SK-N-SH (cell line): ENCODE results near the gene SNN. TPM values are rescaled to one million over a fixed set of nuclear protein-coding genes. Genes with fewer than 3 reads are reported as not detected.

ENCODE experiments used
- CTCF ChIA-PET: fragments of 300-600, 350-600 bp; formaldehyde crosslinking; extraction: SDS; loops from one replicate; lab custom pipeline; 2021; lab: Yijun Ruan, JAX
- POLR2A ChIA-PET: fragments of 350-600 bp; sonication (Branson Sonifier 250); formaldehyde crosslinking; extraction: SDS; loops from one replicate; lab custom pipeline; 2020; ENCODE audit warnings: antibody characterized with exemption, inconsistent platforms; lab: Yijun Ruan, JAX
- DNase-seq: peaks from one replicate; pipeline ENCODE4 v3.0.0; 2012
- H2AFZ ChIP-seq: fragments of 200-600 bp; sonication (generic); 2 replicates; pipeline ENCODE4 v1.8.1; 2016; ENCODE audit warnings: antibody characterized with exemption, mild to moderate bottlenecking, low read depth
- H3F3A ChIP-seq: fragments of 200-600 bp; sonication (generic); replicated peaks from 2 replicates; pipeline ENCODE3; 2016; ENCODE audit warnings: antibody characterized with exemption, mild to moderate bottlenecking; ENCODE audit not compliant: insufficient read depth
- H3K27ac ChIP-seq, 2 experiments: fragments of 200-500 bp in 1 of 2; fragments of 200-600 bp in 1 of 2; sonication (Bioruptor generic) in 1 of 2; sonication (generic), shearing (Covaris generic) in 1 of 2; 2 replicates each; pipeline versions ENCODE4 v1.5.1 to v1.6.1; 2014 to 2016; ENCODE audit warnings: low read depth in 2 of 2, inconsistent platforms in 1 of 2, low read length in 1 of 2, mild to moderate bottlenecking in 1 of 2, mixed read lengths in 1 of 2
- H3K27me3 ChIP-seq: fragments of 200-600 bp; sonication (generic), shearing (Covaris generic); 2 replicates; pipeline ENCODE4 v1.6.1; 2016; ENCODE audit warnings: mixed run types; ENCODE audit not compliant: insufficient read depth
- H3K36me3 ChIP-seq, 2 experiments: fragments of 200-500 bp in 1 of 2; fragments of 200-600 bp in 1 of 2; sonication (Bioruptor generic) in 1 of 2; sonication (generic) in 1 of 2; replicated peaks in 1 of 2; 2 replicates each; pipeline versions ENCODE3 to v1.5.1; 2014 to 2016; ENCODE audit warnings: low read length in 1 of 2, mild to moderate bottlenecking in 1 of 2; ENCODE audit not compliant: insufficient read depth in 2 of 2, control insufficient read depth in 1 of 2
- H3K4me1 ChIP-seq, 2 experiments: fragments of 200-500 bp in 1 of 2; fragments of 200-600 bp in 1 of 2; sonication (Bioruptor generic) in 1 of 2; sonication (generic), shearing (Covaris generic) in 1 of 2; 2 replicates each; pipeline versions ENCODE4 v1.5.1 to v1.6.1; 2014 to 2016; ENCODE audit warnings: low read depth in 1 of 2, low read length in 1 of 2, mixed run types in 1 of 2; ENCODE audit not compliant: insufficient read depth in 2 of 2, control insufficient read depth in 1 of 2
- H3K4me2 ChIP-seq: fragments of 200-600 bp; sonication (generic), shearing (Covaris generic); 2 replicates; pipeline ENCODE4 v1.6.1; 2017; ENCODE audit warnings: mixed run types
- H3K4me3 ChIP-seq, 2 experiments: fragments of 200-500 bp in 1 of 2; fragments of 200-600 bp in 1 of 2; sonication (Bioruptor generic) in 1 of 2; sonication (generic), shearing (Covaris generic) in 1 of 2; 2 replicates each; pipeline versions ENCODE4 v1.5.1 to v1.8.1; 2014 to 2016; ENCODE audit warnings: low read depth in 2 of 2, inconsistent platforms in 1 of 2, low read length in 1 of 2, mild to moderate bottlenecking in 1 of 2, mixed read lengths in 1 of 2, moderate library complexity in 1 of 2
- H3K79me2 ChIP-seq: fragments of 200-600 bp; sonication (generic); 2 replicates; pipeline ENCODE4 v1.8.1; 2017; ENCODE audit warnings: mild to moderate bottlenecking; ENCODE audit not compliant: insufficient read depth
- H3K9ac ChIP-seq: fragments of 200-600 bp; sonication (generic); 2 replicates; pipeline ENCODE4 v1.6.1; 2017; ENCODE audit warnings: mixed run types
- H3K9me2 ChIP-seq: fragments of 200-600 bp; sonication (generic); 2 replicates; pipeline ENCODE4 v1.6.1; 2017; ENCODE audit warnings: mixed run types
- H3K9me3 ChIP-seq: fragments of 200-600 bp; sonication (generic); 2 replicates; pipeline ENCODE4 v1.6.1; 2017; ENCODE audit warnings: mixed run types, mild to moderate bottlenecking, moderate library complexity
- H4K20me1 ChIP-seq: fragments of 200-600 bp; sonication (generic); 2 replicates; pipeline ENCODE4 v1.6.1; 2017; ENCODE audit warnings: mild to moderate bottlenecking, mixed run types; ENCODE audit not compliant: insufficient read depth
- ELF1 ChIP-seq: IDR thresholded peaks from 2 replicates; pipeline ENCODE4 v1.4.0; 2012
- EP300 ChIP-seq, 2 experiments: IDR thresholded peaks; 2 replicates each; pipeline versions ENCODE4 v1.4.0 to v1.6.1; 2012; ENCODE audit warnings: borderline replicate concordance in 1 of 2, low read depth in 1 of 2, low read length in 1 of 2
- FOXJ3 ChIP-seq: sonication (generic); formaldehyde crosslinking; IDR thresholded peaks from 2 replicates; pipeline ENCODE4 v1.5.1; 2020; ENCODE audit warnings: mild to moderate bottlenecking, missing genetic modification reagents
- FOXM1 ChIP-seq: IDR thresholded peaks from 2 replicates; pipeline ENCODE4 v1.4.0; 2012; ENCODE audit warnings: low read depth, mild to moderate bottlenecking
- MAX ChIP-seq: IDR thresholded peaks from 2 replicates; pipeline ENCODE4 v1.4.0; 2012; ENCODE audit warnings: low read depth
- MEF2A ChIP-seq: IDR thresholded peaks from 2 replicates; pipeline ENCODE4 v1.4.0; 2012; ENCODE audit warnings: low read depth, borderline replicate concordance
- NFIC ChIP-seq: IDR thresholded peaks from 2 replicates; pipeline ENCODE4 v1.4.0; 2012; ENCODE audit warnings: borderline replicate concordance
- NRF1 ChIP-seq: IDR thresholded peaks from 2 replicates; pipeline ENCODE4 v1.6.1; 2012; ENCODE audit warnings: low read depth, mild to moderate bottlenecking, low read length
- POLR2AphosphoS5 ChIP-seq: IDR thresholded peaks from 2 replicates; pipeline ENCODE4 v1.6.1; 2012; ENCODE audit warnings: low read depth, low read length
- RAD21 ChIP-seq: IDR thresholded peaks from 2 replicates; pipeline ENCODE4 v1.6.1; 2012; ENCODE audit warnings: mild to moderate bottlenecking, low read length
- SMC3 ChIP-seq: IDR thresholded peaks from 2 replicates; pipeline ENCODE4 v1.6.1; 2012; ENCODE audit warnings: low read depth, low read length, improper control_type of control experiment
- TCF12 ChIP-seq: IDR thresholded peaks from 2 replicates; pipeline ENCODE4 v1.4.0; 2012
- TEAD4 ChIP-seq: IDR thresholded peaks from 2 replicates; pipeline ENCODE4 v1.4.0; 2012; ENCODE audit warnings: mild to moderate bottlenecking, borderline replicate concordance; ENCODE audit not compliant: insufficient read depth
- YY1 ChIP-seq: IDR thresholded peaks from 2 replicates; pipeline ENCODE4 v1.4.0; 2012; ENCODE audit warnings: low read depth, mild to moderate bottlenecking
- WGBS: methylation state at CpG from one replicate; pipeline ENCODE4 v1.1.6; 2017; ENCODE audit warnings: low lambda C conversion rate; 5-methylcytosine and 5-hydroxymethylcytosine counted together
- polyA plus RNA-seq, 3 experiments: library from polyadenylated mRNA; depleted of rRNA; stranded (reverse); fragments of >200 nt; gene quantifications; 2 replicates each; pipeline ENCODE4 v1.2.3, GENCODE V29; 2012
- TF ChIP-seq, protein P1 (sequence below): fragments of 150-350 bp; IDR thresholded peaks from 2 replicates; pipeline ENCODE4 v1.6.1; 2017; ENCODE audit warnings: antibody characterized with exemption, low read length, low read depth, borderline replicate concordance

SNN gene
- polyA plus RNA-seq, 1 of the 3 experiments (the other 2 are of a cell fraction), result 15.4 TPM

- peaks cover 3% of the 10 kb centered on the region for H3F3A ChIP-seq
- H2AFZ ChIP-seq, result no peak overlapping the region
- no peaks in the 10 kb centered on the region for H4K20me1 ChIP-seq
- no peaks in the 10 kb centered on the region for H3K9me2 ChIP-seq
- no peak for DNase-seq
- no peak overlapping the region for H3K9ac ChIP-seq
- H3K36me3 ChIP-seq, result peaks cover 43 to 58% of the 10 kb centered on the region in 2 experiments
- H3K4me2 ChIP-seq, result no peak overlapping the region
- TF ChIP-seq ELF1, result no peak
- TF ChIP-seq TCF12, result no peak
- no peak for TF ChIP-seq FOXM1
- TF ChIP-seq EP300 (IDR thresholded peaks at IDR 0.05; ENCODE audit: borderline replicate concordance in 1 of 2, low read depth in 1 of 2, low read length in 1 of 2), result no peak
- TF ChIP-seq POLR2AphosphoS5, result no peak
- TF ChIP-seq SMC3, result no peak
- TF ChIP-seq YY1, result no peak
- TF ChIP-seq, protein P1, sequence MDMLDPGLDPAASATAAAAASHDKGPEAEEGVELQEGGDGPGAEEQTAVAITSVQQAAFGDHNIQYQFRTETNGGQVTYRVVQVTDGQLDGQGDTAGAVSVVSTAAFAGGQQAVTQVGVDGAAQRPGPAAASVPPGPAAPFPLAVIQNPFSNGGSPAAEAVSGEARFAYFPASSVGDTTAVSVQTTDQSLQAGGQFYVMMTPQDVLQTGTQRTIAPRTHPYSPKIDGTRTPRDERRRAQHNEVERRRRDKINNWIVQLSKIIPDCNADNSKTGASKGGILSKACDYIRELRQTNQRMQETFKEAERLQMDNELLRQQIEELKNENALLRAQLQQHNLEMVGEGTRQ, result no peak
- no peak for TF ChIP-seq TEAD4
- TF ChIP-seq NRF1, result no peak
- no peak for TF ChIP-seq MEF2A
- TF ChIP-seq MAX, result no peak
- TF ChIP-seq FOXJ3 (CRISPR knock-in tag), result no peak
- no peak for TF ChIP-seq RAD21
- peaks cover 6 to 14% of the 10 kb centered on the region in 2 experiments; a peak in 2 of 4 replicates for H3K4me1 ChIP-seq
- no peak overlapping the region for H3K27ac ChIP-seq
- H3K27me3 ChIP-seq, result no peaks in the 10 kb centered on the region
- 82% methylated on average over 5 of the region's 5 CpGs for WGBS
- ChIA-PET CTCF (interaction anchor here (0.6 to 2.5 kb wide), 5 partner anchors 13 to 295 kb away, joined by 3 to 8 read pairs (median 4); no protein-coding TSS in a partner anchor), POLR2A (interaction anchor here (0.5 kb wide), 1 partner anchor 320 kb away, joined by 3 read pairs; no protein-coding TSS in a partner anchor)
- H3K9me3 ChIP-seq, result no peaks in the 10 kb centered on the region
- H3K79me2 ChIP-seq, result peaks cover 21% of the 10 kb centered on the region; the same call in 1 of the 2 replicates
- H3K4me3 ChIP-seq, result no peak overlapping the region
These were observed 23.0 kb downstream of the SNN start for GRCh38 chr16:11691235-11691634.

DNA sequence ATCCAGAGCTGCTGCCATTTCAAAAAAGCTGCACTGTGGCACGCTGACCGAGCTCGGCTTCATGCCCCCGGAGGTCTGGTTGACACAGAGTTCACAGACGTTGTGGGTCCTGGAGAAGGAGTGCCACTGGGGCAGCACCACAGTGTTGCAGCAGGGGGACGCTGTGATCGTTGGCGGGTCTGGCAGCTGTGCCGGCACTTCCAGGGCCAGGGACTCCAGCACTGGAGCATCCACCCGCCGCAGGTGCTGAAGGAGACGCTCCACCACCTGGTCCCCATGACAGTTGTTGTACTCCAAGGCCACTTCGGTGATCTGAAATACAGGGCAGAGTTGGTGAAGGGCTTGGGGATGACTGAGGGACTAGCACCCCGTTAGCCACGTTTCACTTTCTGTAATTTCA is 23.5 kb downstream of the SNN start:
- Histone ChIP-seq H2AFZ (no peak overlapping the region), H3F3A (peaks cover 2% of the 10 kb centered on the region)
- POLR2A ChIA-PET, result interaction anchor here (0.5 kb wide), 1 partner anchor 321 kb away, joined by 3 read pairs; no protein-coding TSS in a partner anchor
- CTCF ChIA-PET, result interaction anchor here (1.4 to 2.5 kb wide), 3 partner anchors 14 to 295 kb away, joined by 4 to 8 read pairs (median 6); no protein-coding TSS in a partner anchor
- TF ChIP-seq NFIC (no peak), SMC3 (no peak)
- TF ChIP-seq, all 33 proteins: peak for 0
- Histone ChIP-seq H3K4me2 (no peak overlapping the region), H3K9ac (no peak overlapping the region), H3K9me3 (no peaks in the 10 kb centered on the region), H3K4me3 (no peak overlapping the region), H3K27me3 (no peaks in the 10 kb centered on the region), H3K27ac (no peak overlapping the region), H4K20me1 (no peaks in the 10 kb centered on the region), H3K4me1 (peaks cover 6 to 14% of the 10 kb centered on the region in 2 experiments; a peak in 2 of 4 replicates), H3K79me2 (peaks cover 21% of the 10 kb centered on the region; the same call in 1 of the 2 replicates), H3K9me2 (no peaks in the 10 kb centered on the region), H3K36me3 (peaks cover 37 to 60% of the 10 kb centered on the region in 2 experiments)
- no peak for DNase-seq
- WGBS, result 97% methylated on average over 5 of the region's 15 CpGs
